Omental fat pad (tissue), 4 donors: ENCODE measurements around the gene FSIP1. TPM values are rescaled to one million over a fixed set of nuclear protein-coding genes. Genes with fewer than 3 reads are reported as not detected.
A peak's percentile ranks its signal among the peaks of the same experiment; 100 is the strongest.

ENCODE experiments used
- ATAC-seq: fragments of 150-250 bp; one replicate; pipeline ENCODE4 v1.9.1; 2016; ENCODE audit warnings: mild to moderate bottlenecking, moderate library complexity; ENCODE audit not compliant: low FRiP score
- DNase-seq: peaks from one replicate; pipeline ENCODE4 v3.0.0-alpha.2; 2019; ENCODE audit warnings: low spot score
- total RNA-seq, 4 donors: library from RNA; depleted of rRNA; stranded (reverse); fragments of >200 nt; gene quantifications; one replicate each; pipeline ENCODE4 v1.1.0, GENCODE V29; 2016
- TF ChIP-seq, protein P1 (sequence below), 3 donors: fragments of 450-650 bp; IDR thresholded peaks; one replicate each; pipeline ENCODE4 v1.5.1; 2016 to 2017; ENCODE audit warnings: antibody characterized with exemption in 3 of 3, mild to moderate bottlenecking in 3 of 3, moderate library complexity in 2 of 3

FSIP1 gene
- total RNA-seq = under 1 TPM; 0.32 to 0.48 (median 0.41) TPM

DNA sequence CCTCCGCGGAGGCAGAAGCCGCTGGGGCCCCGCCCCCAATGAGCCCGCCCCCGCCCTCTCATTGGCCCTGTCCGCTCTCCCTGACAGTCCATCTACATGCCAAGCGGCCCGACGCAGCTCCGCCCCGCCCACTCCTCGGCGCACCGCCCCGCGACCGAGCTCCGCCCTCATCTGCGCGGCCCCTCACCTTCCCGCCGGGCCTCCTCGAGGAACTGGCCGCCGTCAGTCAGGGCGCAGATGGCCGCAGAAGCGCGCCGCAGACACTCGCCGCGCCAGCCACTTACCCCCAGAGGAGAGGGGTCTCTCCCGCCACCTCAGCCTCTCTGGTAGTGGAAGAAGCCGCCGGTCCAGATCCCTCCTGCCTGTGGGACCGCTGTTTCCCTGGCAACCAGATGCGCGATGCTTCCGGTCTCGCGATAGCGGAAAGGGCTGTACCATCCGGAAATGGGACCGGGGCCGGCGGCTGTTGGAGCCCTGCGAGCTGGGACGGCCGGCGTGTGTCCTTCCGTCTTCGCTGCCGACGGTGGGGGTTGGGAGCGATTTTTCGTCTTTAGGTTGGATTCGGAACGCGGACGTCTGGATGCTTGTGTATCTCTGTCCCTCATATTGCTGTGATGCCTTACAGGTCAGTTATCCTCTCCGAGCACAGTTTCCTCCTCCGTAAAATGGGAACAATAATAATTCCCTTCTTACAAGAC, at the start of gene FSIP1:
Gene FSIP1 (minus strand): TSS at position 401 of the 698 bp plus-strand sequence. CDS start 6,317 bp downstream, outside the sequence.
- DNase-seq (peak; percentile 96), ATAC-seq (peak; percentile 100)
- TF ChIP-seq, protein P1, sequence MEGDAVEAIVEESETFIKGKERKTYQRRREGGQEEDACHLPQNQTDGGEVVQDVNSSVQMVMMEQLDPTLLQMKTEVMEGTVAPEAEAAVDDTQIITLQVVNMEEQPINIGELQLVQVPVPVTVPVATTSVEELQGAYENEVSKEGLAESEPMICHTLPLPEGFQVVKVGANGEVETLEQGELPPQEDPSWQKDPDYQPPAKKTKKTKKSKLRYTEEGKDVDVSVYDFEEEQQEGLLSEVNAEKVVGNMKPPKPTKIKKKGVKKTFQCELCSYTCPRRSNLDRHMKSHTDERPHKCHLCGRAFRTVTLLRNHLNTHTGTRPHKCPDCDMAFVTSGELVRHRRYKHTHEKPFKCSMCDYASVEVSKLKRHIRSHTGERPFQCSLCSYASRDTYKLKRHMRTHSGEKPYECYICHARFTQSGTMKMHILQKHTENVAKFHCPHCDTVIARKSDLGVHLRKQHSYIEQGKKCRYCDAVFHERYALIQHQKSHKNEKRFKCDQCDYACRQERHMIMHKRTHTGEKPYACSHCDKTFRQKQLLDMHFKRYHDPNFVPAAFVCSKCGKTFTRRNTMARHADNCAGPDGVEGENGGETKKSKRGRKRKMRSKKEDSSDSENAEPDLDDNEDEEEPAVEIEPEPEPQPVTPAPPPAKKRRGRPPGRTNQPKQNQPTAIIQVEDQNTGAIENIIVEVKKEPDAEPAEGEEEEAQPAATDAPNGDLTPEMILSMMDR (IDR thresholded peaks at IDR 0.05) = no peak

DNA sequence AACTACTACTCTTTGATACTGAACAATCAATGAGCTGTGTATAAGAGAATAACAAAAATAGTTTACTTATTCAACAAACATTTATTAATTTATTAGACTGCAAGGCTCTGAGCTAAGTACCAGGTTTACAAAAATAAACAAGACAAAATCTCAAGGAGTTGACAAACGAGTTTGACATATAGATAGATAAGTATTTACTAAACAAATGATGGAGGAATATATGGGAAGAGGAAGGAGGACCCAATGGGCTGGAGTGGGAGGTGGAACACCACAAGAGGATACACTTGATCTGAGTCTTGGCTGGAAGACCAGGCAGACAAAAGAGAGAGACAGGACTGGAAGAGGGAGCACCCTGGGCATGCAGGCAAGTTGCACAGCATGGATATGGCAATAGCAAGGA, 47.5 kb upstream of the FSIP1 start:
- no peak for DNase-seq
- TF ChIP-seq, protein P1 (IDR thresholded peaks at IDR 0.05) = no peak
- ATAC-seq = no peak

DNA sequence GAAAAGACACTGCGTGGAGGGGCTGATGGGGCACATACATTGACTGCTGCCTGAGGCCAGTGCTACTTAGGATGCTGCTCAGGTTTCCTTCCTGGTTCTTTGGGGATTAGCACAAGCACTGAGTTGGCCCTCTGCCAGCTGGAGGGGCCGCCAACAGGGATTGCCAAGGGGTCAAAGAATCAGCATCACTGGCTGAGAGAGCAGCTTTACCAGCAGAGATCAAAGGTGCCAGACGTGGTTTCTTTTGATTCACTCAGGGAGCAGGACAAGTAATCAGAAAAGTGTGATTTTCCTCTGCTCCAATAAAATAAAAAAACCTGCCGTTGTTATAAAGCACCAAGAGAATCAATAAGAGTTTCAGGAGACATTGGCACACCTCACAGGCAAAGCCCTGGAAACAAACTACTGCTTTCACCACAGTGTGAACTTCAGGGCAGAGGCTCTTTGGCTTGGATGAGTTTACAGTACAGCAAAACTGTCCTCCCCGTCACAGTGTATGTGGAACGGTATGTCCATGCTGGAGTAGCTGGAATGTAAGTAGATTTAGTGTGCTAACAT, 45.8 kb upstream of the FSIP1 start:
- TF ChIP-seq, protein P1 (IDR thresholded peaks at IDR 0.05) = no peak
- ATAC-seq (no peak), DNase-seq (no peak)

DNA sequence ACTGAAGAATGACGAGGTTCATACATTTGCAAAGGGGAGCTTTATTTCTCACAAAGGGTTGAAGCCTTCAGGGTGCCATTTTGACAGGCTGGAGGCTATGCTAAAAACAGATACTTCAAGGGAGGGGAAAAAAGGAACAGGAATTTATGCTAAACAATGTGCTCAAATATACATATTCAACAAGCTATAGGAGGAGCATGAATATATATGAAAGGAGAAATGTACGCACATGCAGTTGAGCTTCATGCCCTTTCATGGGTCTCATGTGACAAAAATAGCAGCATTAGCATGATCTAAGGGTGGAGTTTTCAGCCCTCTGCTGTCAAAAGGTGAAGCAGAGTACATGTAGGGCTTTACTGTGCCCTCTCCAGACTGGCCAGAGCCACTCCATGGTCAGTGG, 44.3 kb upstream of the FSIP1 start:
- ATAC-seq (no peak), DNase-seq (no peak)
- TF ChIP-seq, protein P1 (IDR thresholded peaks at IDR 0.05) = no peak

DNA sequence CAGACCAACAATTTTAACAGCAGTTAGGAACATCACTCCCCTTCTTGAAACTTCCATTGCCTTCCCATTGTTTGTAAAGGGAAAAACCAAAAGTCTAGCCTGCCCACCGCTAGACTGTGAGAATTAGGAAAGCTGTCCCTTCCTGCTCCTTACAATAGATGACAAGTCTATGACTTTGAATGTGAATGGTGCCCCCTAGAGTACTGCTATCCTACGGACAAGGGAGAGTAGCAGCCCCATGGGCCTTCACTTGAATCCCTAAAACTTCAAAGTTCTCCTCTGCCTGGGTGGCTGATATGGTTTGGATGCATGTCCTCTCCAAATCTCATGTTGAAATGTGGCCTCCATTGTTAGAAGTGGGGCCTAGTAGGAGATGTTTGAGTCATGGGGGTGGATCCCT, 41.0 kb upstream of the FSIP1 start:
- ATAC-seq = no peak
- DNase-seq = no peak
- TF ChIP-seq, protein P1 (IDR thresholded peaks at IDR 0.05) = no peak

DNA sequence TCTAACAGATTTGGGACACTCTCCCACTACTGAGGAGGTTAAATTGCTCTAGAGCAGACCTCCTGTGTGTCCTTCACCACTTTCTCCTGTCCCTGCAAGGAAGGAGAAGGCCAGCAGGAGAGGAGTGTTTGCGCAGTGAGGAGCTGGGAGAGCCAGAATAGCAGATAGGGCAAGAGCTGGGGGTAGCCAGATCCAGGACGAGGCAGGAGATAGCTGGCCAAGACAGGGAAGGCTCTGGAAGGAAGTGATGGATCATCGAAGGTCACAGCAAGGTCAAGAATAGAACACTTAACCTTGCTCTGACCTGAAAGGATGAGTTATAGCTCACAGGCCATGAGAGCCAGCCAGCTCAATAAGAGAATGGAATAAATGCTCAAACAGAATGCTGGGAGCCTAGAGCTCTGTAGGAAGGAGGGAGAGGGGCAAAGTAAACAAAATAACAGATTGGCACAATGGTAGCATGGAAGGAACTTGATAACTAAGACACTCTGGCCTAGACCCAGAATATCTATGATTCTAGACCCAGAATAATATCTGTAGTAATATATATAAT, 37.5 kb upstream of the FSIP1 start:
- DNase-seq = no peak
- no peak for ATAC-seq
- TF ChIP-seq, protein P1 (IDR thresholded peaks at IDR 0.05) = no peak

DNA sequence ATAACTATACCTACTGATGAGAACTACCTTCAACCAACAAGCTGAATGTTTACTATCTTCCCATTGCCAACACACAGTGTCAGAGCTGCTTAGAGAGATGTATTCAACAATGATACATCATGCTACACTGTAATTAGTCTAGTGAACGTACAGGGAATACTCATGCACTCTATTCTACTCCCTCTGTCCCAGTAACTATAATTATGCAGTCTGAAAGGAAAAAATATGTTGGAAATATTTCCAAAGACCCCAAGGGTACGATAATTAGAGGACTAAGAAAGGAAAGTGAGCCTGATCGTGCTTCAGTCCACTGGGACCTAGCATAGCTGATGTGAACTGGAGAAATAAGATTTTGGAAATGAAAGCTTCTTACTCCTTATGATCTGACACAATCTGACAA, 36.9 kb upstream of the FSIP1 start:
- no peak for DNase-seq
- no peak for ATAC-seq
- TF ChIP-seq, protein P1 (IDR thresholded peaks at IDR 0.05) = no peak
